ENCODE data around the gene COA6.
A peak's percentile ranks its signal among the peaks of the same experiment; 100 is the strongest.

Gene COA6, protein sequence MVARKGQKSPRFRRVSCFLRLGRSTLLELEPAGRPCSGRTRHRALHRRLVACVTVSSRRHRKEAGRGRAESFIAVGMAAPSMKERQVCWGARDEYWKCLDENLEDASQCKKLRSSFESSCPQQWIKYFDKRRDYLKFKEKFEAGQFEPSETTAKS

GRCh38 chr1:234373064-234373958, at the start of gene COA6:
Gene COA6 (plus strand): TSS chr1:234373456. CDS start chr1:234373467, 11 bp downstream.
- DNase-seq: peak; percentile 97

DNA sequence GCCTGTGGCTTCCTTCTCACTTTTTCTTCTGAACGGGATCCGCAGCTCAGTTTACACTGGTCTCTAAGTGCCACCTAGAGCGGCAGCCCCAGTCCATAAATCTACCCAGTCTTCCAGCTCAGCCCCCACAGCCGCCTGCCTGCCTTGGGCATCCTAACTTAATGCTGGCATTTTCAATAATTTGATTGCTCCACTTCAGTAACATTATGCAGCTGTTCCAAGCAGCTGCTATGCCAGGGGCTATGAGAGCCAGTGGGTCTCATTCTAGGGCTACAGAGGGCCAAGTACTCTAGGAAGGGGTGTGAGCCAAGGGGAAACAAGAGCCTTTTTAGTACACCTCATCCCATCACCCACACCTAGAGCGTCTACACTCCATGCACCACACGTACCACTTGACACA, 48.4 kb upstream of the COA6 start:
- no peak for DNase-seq

DNA sequence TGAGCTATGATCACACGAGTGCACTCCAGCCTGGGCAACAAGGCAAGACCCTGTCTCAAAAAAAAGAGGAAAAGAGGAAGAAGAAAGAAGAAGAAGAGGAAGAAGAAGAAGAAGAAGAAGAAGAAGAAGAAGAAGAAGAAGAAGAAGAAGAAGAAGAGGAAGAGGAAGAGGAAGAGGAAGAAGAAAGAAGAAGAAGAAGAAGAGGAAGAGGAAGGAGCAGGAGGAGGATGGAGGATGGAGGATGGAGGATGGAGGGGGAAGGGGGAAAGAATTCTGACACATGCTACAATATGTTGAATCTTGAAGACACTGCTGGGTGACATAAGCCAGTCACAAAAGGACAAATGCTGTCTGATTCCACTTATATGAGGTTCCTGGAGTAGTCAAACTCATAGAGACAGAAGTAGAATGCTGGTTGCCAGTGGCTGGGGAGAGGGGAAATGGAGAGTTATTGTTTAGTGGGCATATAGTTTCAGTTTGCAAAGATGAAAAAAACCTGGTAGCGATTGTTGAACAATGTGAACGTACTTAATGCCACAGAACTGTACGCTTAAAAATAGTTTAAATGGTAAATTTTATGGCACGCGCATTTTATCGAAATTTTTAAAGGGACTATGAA, 47.3 kb upstream of the COA6 start:
- DNase-seq: no peak

GRCh38 chr1:234326497-234327366, 46.5 kb upstream of the COA6 start:
- peak; percentile 61 for DNase-seq

GRCh38 chr1:234327577-234328164, 45.6 kb upstream of the COA6 start:
- DNase-seq: no peak

GRCh38 chr1:234330843-234331215, 42.4 kb upstream of the COA6 start:
- DNase-seq: peak; percentile 7

DNA sequence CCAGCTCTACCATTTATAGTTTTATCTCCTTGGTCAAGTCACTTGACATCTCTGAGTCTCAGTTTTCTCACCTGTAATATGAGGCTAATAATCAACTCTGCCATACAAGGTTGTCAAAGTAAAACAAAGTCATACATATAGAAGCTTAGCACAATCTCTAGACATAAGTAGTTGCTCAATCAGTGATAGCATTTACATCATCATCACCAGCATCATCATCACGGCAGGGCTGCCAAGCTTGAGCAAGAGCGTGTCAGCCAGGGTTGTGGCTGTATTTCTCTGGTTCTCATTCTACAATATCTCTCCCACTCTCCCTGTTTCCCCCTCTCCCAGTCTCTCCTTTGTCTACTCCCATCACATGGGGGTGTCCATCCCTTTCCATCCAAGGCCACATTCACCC, 41.7 kb upstream of the COA6 start:
- peak; percentile 19 for DNase-seq

DNA sequence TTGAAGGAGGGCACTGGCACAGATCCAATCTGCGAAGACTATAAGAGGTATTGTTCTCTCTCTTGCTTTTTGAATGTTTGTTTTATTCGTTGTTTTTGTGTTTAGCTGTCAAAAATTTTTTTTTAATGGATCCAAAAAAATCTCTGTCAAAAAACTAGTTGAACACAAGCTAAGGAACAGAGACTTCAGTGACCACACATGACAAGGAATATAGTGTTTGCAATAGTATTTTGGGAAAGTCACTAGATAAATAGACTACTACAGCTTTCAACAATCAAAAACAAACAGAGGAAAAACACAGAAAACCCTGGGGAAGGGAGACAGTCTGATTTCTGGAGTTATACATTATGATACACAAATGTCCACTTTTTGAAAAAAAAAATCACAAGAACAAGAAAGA, 36.9 kb upstream of the COA6 start:
- no peak for DNase-seq

DNA sequence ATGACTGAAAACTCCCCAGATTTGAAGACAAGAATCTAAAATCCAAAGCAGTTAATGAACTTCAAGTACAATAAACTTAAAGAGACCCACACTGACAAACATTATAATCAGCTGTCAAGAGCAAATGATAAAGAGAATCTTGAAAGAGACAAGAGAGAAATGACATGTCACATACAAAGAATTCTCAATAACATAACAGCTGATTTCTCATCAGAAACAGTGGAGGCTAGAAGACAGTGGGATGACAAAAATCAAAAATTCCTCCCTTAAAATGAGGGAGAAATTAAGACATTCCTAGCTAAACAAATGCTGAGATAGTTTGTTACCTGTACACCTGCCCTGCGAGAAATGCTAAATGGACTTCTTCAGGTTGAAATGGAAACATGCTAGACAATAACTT, 36.0 kb upstream of the COA6 start:
- DNase-seq: no peak

GRCh38 chr1:234340528-234340927, 32.7 kb upstream of the COA6 start:
- no peak for DNase-seq

DNA sequence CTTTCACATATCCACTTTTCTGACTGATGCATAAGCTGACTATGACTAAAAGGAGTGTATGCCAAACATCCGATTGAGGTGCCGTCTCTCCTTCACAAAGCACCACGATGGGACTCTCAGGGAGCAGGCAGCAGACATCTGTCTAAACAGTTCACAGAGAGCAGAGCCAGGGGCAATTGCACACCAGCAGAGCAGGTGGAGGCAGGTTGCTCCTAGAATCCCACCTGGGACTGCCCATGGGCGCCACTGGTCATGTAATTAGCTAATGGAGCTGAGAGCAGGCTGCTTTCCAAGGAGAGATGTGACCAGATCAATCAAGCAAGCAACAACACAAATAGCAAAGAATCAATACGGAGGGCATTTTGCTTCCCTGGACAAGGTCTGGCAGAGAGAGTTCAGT, 30.5 kb upstream of the COA6 start:
- no peak for DNase-seq

DNA sequence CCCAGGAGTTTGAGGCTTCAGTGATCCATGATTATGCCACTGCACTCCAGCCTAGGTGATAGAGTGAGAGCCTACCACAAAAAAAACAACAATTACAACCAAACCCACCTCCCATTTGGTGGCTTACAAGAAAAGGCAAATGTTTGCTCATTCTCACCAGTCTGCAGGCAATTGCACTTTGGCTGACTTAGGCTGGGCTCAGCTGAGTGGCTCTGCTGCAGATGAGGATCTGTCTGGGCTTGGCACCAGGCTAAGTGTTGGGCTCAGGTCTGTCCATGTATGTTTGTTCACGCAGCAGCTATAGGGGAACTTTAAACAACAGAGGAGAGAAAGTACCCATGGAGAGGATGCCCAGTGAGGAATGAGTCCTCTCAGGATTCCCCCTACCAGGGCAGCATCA, 28.0 kb upstream of the COA6 start:
- no peak for DNase-seq

DNA sequence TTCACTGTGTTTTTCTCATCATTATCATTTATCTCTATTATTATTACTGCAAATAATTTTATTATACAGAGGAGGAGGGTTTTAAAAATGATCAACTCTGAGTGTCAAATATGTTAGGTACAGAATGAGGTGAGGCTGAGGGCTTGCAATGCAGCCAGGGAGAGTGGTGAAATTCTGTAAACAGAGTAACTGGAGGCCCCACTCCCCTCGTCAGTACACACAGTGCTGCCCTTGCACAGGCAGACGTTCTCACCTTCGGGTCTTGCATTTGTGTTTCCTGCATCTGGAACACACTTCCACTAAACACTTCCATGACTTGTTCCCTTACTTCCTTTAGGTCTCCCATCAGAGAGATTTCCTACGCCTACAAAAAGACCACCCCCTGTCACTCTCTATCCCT, 24.3 kb upstream of the COA6 start:
- DNase-seq: no peak

DNA sequence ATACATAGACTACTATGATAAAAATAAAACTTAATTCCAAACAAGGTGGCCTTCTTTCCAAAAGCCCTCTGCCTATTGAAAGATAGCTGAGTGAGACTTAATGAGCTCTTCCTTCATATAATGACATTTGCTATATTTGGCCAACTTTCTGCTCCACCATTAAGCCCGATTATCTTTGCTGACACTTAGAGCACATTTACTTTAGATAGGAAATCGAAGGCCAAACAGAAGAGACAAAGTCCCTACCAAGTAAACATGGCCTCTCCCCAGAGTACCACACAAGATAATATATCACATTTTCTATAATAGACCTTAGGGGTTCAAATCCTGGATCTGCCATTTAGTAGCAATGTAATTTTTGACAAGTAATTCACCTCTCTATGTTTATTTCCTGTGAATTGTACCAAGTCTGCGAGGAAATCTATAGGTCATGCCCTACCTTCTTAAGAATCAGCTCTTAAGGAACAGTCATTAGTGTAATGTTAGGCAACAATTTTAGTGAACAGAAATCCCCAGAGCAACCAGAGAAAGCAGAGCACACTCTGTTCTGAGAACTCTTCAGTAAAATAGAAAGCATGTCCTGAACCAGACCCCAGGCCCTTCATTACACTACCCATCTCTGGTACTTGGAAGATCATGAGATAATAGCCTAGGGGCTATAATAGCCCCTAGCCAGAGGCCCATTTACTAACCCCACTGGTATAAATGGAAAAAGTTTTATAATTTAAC, 17.3 kb upstream of the COA6 start:
- no peak for DNase-seq

DNA sequence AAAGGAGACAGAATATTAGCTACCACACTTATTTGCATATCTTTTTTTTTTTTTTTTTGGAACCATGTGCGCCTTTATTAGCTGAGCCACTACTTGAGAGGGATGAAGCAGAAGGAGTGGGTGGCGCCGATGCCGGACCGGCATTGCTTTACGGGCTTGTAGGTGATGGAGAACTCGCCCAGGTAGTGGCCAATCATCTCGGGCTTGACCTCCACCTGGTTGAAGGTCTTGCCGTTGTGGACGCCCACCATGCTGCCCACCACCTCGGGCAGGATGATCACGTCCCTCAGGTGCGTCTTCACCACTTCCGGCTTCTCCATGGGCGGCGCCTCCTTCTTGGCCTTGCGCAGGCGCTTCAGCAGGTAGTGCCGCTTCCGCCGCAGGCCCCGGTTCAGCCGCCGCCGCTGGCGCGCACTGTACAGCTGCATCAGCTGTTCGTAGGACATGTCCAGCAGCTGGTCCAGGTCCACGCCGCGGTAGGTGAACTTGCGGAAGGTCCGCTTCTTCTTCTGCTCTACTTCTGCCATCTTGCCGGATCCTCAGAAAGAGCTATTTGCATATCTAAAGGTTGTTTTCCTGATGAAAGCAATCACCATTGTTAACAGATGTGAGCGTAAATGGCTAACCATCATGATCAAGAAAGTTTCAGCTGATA, 16.5 kb upstream of the COA6 start:
- DNase-seq: peak; percentile 2

GRCh38 chr1:234357831-234358230, 15.4 kb upstream of the COA6 start:
- DNase-seq: no peak

DNA sequence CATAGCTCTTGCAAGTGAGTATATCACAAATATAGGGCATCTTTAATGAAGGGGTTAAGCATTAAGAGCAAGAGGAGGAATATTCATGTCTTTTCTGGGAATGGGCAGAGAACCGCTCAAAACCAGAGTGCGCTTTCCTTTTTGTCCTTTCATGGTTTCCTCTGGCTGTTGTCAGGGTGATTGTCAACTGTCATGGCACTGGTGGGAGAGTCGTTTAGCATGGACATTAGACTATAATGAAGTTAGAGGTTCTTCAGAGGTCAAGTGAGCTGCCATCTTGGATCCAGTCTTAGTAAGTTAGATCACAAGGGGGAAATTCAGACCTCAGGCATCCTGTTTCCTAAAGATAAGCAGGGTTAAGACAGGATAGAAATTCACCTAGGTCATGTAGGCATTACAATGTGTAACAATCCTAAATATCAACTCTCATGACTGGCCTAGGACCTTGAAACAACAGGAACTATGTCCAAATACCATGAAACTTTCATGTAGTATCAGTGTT, 12.1 kb upstream of the COA6 start:
- DNase-seq: no peak

DNA sequence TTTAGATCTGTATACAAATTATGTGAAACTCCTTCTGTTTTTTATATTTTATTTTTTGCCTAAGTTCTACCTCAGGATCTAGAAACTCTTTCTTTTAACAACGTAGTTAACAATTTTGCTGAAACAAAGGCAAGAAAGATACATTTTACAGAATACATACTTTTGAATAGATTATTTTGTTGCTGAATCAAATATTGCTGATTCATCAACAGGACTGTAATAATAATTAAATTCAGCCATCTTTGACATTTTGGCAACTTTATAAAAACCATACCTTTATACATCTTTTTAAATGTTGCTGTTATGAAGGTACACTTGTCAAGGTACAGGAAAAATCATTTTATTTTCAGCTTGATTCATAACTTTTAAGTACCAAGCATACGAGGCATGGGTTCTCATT, 10.7 kb upstream of the COA6 start:
- no peak for DNase-seq

DNA sequence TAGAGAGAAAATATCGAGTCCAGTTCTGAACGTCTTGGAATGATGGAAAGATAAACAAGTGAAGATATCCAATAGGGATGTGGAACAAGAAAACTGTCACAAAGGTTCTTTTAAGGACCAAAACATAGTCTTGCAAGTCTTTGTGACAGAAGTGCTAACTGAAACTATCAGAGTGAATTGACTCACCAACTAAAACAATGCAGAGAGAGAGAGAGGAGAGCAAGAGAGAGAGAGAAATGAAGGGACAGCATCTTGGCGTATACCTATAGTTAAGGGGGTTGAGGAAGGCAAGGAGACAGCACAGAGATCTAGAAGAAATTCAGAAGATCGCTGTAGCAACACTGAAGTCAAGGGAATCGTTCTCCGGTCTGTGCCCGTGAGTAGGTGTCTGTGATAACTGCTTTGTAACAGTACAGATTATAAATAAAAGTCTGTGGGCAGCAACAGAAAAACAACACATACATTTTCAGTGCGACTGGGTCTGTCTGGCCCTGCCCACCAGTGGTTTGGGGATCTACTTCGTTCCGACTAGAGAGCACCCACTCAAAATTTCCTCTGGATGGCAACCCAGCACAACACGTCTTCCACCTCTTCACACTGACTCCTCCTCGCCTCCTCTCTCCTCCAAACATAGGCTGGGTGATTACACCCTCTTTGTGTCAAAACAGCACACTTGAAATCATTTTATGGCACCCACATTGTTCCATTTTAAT, 4.8 kb upstream of the COA6 start:
- DNase-seq: no peak

DNA sequence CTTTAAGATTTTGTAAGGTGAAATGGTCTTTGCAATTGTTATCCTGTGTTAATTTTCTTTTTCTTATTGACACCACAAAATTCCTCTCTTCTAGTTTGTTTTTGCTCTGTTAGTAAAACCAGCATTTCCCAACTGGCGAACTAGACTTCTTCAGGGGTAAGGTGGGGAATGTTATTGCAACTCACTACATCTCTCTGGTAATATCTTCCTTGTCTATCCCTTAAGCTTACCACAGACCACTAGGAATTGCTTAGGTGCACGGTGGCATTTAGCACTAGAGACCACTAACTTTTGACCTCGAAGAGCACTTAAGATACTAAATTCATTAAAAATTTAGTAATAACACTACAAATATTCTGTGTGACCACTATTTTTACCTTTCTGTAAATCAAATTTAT, 4.2 kb upstream of the COA6 start:
- DNase-seq: no peak

DNA sequence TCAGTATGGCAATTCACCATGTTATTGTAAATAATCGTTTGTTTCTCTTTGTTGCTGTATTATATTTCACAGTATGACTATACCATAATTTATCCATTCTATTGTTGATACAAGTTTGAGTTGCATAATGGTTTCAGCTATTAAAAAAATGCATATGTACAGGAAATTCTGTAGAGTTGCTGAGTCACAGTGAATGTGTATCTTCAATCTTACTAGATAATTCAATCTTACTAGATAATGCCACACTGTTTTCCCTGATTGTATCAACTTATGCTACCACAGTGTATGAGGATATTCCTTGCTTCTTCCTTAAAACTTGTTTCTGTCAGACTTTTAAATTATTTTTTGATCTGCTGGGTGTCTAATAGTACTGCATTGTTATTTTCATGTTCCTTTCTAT, 3.5 kb upstream of the COA6 start:
- peak; percentile 43 for DNase-seq

Data from fibroblast of skin of right biceps (primary cell).